Large intestine (tissue), 12 donors: ENCODE results near the gene MOV10. TPM values are rescaled to one million over a fixed set of nuclear protein-coding genes. Genes with fewer than 3 reads are reported as not detected.

ENCODE experiments used
- DNase-seq, 2 donors: peaks; one replicate each; pipeline versions ENCODE4 v3.0.0 to v3.0.0-alpha.2; 2013
- H3K27ac ChIP-seq: one replicate; pipeline ENCODE4 v1.5.1; 2013; ENCODE audit warnings: low read length
- H3K27me3 ChIP-seq: 2 replicates; pipeline ENCODE4 v1.6.1; 2013; ENCODE audit warnings: low read length; ENCODE audit not compliant: control insufficient read depth, insufficient read depth
- H3K36me3 ChIP-seq: 2 replicates; pipeline ENCODE4 v1.6.1; 2013; ENCODE audit warnings: low read length; ENCODE audit not compliant: control insufficient read depth, insufficient read depth
- H3K4me1 ChIP-seq: one replicate; pipeline ENCODE4 v1.6.1; 2013; ENCODE audit warnings: low read length; ENCODE audit not compliant: control insufficient read depth, insufficient read depth
- H3K4me3 ChIP-seq: one replicate; pipeline ENCODE4 v1.5.1; 2013; ENCODE audit warnings: low read length
- H3K9me3 ChIP-seq: one replicate; pipeline ENCODE4 v1.6.1; 2013; ENCODE audit warnings: mild to moderate bottlenecking, low read depth, low read length, moderate library complexity; ENCODE audit not compliant: control insufficient read depth
- WGBS: methylation state at CpG from one replicate; pipeline ENCODE4 v1.1.5; 2013; ENCODE audit warnings: low lambda C conversion rate; ENCODE audit not compliant: insufficient coverage; 5-methylcytosine and 5-hydroxymethylcytosine counted together
- long read RNA-seq, 11 donors: transcript quantifications; one replicate each; lab custom pipeline, GENCODE V29; 2026
- polyA plus RNA-seq: library from polyadenylated mRNA; unstranded; fragments of 120-200 nt; gene quantifications from one replicate; pipeline ENCODE4 v1.2.1, GENCODE V29; 2013

MOV10 gene, protein sequence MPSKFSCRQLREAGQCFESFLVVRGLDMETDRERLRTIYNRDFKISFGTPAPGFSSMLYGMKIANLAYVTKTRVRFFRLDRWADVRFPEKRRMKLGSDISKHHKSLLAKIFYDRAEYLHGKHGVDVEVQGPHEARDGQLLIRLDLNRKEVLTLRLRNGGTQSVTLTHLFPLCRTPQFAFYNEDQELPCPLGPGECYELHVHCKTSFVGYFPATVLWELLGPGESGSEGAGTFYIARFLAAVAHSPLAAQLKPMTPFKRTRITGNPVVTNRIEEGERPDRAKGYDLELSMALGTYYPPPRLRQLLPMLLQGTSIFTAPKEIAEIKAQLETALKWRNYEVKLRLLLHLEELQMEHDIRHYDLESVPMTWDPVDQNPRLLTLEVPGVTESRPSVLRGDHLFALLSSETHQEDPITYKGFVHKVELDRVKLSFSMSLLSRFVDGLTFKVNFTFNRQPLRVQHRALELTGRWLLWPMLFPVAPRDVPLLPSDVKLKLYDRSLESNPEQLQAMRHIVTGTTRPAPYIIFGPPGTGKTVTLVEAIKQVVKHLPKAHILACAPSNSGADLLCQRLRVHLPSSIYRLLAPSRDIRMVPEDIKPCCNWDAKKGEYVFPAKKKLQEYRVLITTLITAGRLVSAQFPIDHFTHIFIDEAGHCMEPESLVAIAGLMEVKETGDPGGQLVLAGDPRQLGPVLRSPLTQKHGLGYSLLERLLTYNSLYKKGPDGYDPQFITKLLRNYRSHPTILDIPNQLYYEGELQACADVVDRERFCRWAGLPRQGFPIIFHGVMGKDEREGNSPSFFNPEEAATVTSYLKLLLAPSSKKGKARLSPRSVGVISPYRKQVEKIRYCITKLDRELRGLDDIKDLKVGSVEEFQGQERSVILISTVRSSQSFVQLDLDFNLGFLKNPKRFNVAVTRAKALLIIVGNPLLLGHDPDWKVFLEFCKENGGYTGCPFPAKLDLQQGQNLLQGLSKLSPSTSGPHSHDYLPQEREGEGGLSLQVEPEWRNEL
- polyA plus RNA-seq, result 141 TPM
- long read RNA-seq, donor 1, partial matches to known transcripts, result 0 of 4 reads
- long read RNA-seq, donor 1, other reads (novel, unspliced or antisense), result 0 of 4 reads
- long read RNA-seq, donor 2, transcript MOV10-201 (20 exons, 3,383 nt), result minor isoform, 5 of 552 reads
- long read RNA-seq, donor 2, transcript MOV10-216 (4 exons, 705 nt), result major isoform, 7 of 552 reads
- long read RNA-seq, donor 2, partial matches to known transcripts, result 195 of 552 reads
- long read RNA-seq, donor 2, other reads (novel, unspliced or antisense), result 339 of 552 reads
- long read RNA-seq, donor 3, result 0 reads
- long read RNA-seq, donor 4, partial matches to known transcripts, result 0 of 1 reads
- long read RNA-seq, donor 4, other reads (novel, unspliced or antisense), result 0 of 1 reads
- long read RNA-seq, donor 5, partial matches to known transcripts, result 151 of 194 reads
- long read RNA-seq, donor 5, other reads (novel, unspliced or antisense), result 35 of 194 reads
- long read RNA-seq, donor 6, partial matches to known transcripts, result 329 of 421 reads
- long read RNA-seq, donor 6, other reads (novel, unspliced or antisense), result 88 of 421 reads
- long read RNA-seq, donor 7, partial matches to known transcripts, result 21 of 184 reads
- long read RNA-seq, donor 7, other reads (novel, unspliced or antisense), result 157 of 184 reads
- long read RNA-seq, donor 8, partial matches to known transcripts, result 191 of 472 reads
- long read RNA-seq, donor 8, other reads (novel, unspliced or antisense), result 272 of 472 reads
- long read RNA-seq, donor 9, transcript MOV10-203 (21 exons, 3,552 nt), result major isoform, 5 of 325 reads
- long read RNA-seq, donor 9, partial matches to known transcripts, result 175 of 325 reads
- long read RNA-seq, donor 9, other reads (novel, unspliced or antisense), result 137 of 325 reads
- long read RNA-seq, donor 10, transcript MOV10-203 (21 exons, 3,552 nt), result major isoform, 5 of 582 reads
- long read RNA-seq, donor 10, partial matches to known transcripts, result 306 of 582 reads
- long read RNA-seq, donor 10, other reads (novel, unspliced or antisense), result 263 of 582 reads
- long read RNA-seq, donor 11, partial matches to known transcripts, result 156 of 311 reads
- long read RNA-seq, donor 11, other reads (novel, unspliced or antisense), result 152 of 311 reads

DNA sequence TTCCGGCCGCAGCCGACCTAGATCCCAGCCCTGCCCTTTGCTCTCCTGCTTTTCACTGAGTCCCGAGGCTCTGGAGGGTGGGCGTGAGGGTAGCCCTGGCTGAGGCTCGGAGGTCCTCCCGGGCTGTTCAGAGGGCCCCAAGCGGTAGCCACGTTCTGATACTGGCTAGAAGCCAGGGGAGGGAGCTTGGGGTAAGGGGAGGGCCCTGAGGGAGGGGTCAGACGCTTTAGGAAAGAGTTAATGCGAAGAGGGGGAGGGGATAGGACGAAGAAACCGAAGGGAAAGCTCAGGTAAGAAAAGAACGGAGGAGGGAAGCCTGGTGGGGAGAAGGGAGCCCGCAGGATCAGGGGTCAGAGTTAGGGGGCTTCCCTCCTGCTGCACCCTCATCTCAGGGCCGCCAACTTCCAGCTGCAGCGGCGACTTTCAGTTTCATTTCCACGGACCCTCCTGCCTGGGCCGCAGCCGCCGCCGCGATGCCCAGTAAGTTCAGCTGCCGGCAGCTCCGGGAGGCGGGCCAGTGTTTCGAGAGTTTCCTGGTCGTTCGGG, at the start of gene MOV10:
TSS of gene MOV10 (plus strand) at position 220 of the 546 bp plus-strand sequence. CDS start at position 474, 254 bp downstream.
- WGBS, result 5% methylated on average over 3 of the region's 30 CpGs

DNA sequence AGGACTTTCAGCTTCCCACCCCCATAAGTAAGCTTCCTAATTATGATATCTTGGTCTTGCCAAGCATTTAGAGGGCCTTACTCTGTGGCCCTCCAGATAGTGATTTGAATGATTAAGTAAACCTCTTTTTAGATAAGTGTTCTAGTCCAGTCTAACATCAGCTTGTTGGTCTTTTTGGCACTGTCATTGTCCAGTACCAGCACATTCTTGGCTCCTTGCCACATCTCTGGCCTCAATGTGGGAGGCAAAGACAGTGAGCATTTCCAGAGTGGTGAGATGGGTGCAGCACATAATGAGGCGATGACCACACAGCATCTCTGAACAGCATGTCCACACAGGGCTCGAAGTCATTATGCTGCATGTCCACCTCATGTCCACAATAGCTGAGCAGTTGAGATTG, 48.8 kb upstream of the MOV10 start:
- H3K27me3 ChIP-seq, result no peaks in the 10 kb centered on the region
- no peak overlapping the region for H3K27ac ChIP-seq
- no peak for DNase-seq
- peaks cover 8% of the 10 kb centered on the region for H3K4me1 ChIP-seq
- H3K4me3 ChIP-seq, result no peak overlapping the region
- no peaks in the 10 kb centered on the region for H3K9me3 ChIP-seq
- WGBS, result no CpG with 5 or more reads among the region's 2 CpGs
- H3K36me3 ChIP-seq, result peaks cover 13% of the 10 kb centered on the region

More for the DNA sequence above, at the start of gene MOV10:
- peak; percentile 61 to 88 for DNase-seq
- Histone ChIP-seq H3K4me1 (peaks cover 11% of the 10 kb centered on the region), H3K27me3 (no peaks in the 10 kb centered on the region), H3K27ac (peak within 1 kb of the TSS; percentile 92), H3K9me3 (no peaks in the 10 kb centered on the region), H3K4me3 (peak within 1 kb of the TSS; percentile 79), H3K36me3 (peaks cover 20% of the 10 kb centered on the region)

DNA sequence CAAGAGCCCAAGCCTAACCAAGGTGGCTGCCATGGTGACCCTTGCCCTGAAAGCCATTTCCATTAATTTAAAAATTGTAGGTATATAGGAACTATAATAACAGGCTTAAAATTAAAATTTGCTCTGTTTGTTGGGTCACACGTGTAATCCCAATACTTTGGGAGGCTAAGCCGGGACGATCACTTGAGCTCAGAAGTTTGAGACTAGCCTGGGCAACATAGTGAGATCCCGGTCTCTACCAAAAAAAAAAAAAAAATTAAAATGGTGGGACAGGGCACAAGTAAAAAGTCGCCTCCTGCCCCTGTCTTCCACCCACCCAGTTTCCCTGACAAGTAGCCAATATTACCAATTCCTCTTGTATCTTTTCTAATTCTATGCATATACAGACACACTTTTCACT, 48.3 kb upstream of the MOV10 start:
- peaks cover 18% of the 10 kb centered on the region for H3K36me3 ChIP-seq
- H3K4me1 ChIP-seq, result peaks cover 5% of the 10 kb centered on the region
- 100% methylated on average over 2 of the region's 5 CpGs for WGBS
- no peaks in the 10 kb centered on the region for H3K27me3 ChIP-seq
- H3K9me3 ChIP-seq, result no peaks in the 10 kb centered on the region
- DNase-seq, result no peak
- H3K4me3 ChIP-seq, result no peak overlapping the region
- no peak overlapping the region for H3K27ac ChIP-seq

DNA sequence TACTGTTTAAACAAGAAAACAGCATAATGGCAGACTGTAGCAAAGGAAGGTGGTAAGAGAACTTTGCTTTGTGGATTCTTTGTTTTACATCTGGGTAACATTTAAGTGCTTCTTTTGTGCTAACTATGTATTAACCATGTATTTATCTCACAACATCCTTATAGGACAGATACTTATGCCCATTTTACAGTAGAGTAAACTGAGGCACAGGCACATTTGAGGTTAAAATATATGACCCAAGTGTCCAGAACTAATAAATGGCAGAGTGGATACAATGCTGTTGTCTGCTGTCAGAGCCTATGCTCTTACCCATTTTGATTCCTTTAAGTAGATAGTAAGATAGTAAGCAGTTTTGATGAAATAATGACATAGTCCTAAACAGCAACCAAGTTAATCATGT, 47.6 kb upstream of the MOV10 start:
- H3K27me3 ChIP-seq, result no peaks in the 10 kb centered on the region
- peaks cover 18% of the 10 kb centered on the region for H3K36me3 ChIP-seq
- no peak overlapping the region for H3K27ac ChIP-seq
- no peaks in the 10 kb centered on the region for H3K4me1 ChIP-seq
- H3K4me3 ChIP-seq, result no peak overlapping the region
- no peaks in the 10 kb centered on the region for H3K9me3 ChIP-seq
- no peak for DNase-seq

DNA sequence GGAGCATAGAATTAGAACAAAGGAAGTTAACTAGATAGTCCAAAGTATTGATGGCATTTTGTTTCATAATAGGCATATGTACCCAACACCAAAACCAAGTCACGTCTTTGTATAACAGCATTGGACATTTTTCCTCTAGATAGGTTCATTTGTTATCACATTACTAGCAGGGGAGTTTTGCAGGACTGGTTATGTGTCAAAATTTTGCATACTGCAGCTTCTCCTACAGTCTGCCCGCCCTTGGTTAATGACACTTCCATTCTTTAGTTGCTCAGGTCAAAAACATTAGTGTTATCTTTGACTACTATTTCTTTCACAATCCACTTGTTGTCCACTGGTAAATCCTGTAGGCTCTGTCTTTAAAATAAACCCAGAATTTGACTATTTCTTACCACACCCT, 45.9 kb upstream of the MOV10 start:
- Histone ChIP-seq H3K4me1 (no peaks in the 10 kb centered on the region), H3K9me3 (no peaks in the 10 kb centered on the region), H3K27ac (no peak overlapping the region), H3K27me3 (no peaks in the 10 kb centered on the region), H3K4me3 (no peak overlapping the region), H3K36me3 (peaks cover 18% of the 10 kb centered on the region)
- WGBS, result no CpG with 5 or more reads among the region's 2 CpGs
- no peak for DNase-seq

DNA sequence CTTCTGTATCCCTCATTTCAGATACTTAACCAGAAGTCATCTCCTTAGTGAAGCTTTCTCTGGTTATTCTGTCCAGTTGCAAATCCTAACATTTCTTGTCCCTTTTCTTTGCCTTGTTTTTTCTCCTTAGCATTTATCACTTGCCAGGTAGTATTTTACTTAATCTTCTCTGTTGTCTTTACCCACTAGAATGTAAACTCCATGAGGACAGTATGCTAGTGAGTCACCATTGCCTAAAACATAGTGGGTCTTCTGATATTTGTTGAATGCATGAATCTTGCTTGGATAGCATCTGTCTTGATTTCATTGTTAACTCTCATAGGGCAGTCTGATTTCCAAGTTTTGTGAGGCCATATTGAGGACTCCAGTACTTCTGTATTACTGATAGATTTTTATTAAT, 45.2 kb upstream of the MOV10 start:
- Histone ChIP-seq H3K27me3 (no peaks in the 10 kb centered on the region), H3K9me3 (no peaks in the 10 kb centered on the region), H3K4me1 (no peaks in the 10 kb centered on the region), H3K36me3 (peaks cover 18% of the 10 kb centered on the region), H3K27ac (no peak overlapping the region), H3K4me3 (no peak overlapping the region)
- DNase-seq, result no peak

DNA sequence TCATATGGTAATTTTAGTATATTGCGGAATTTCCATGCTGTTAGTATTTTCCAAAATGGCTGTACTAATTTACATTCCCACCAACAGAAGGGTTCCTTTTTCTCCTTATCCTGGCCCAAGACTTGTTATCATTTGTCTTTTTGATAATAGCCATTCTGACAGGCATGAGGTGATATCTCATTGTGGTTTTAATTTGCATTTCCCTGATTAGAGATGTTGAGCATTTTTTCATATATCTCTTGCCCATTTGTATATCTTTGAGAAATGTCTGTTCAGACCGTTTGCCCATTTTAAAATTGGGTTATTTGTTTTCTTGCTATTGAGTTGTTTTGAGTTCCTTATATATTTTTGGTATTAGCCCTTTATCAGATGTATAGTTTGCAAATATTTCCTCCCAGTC, 40.8 kb upstream of the MOV10 start:
- Histone ChIP-seq H3K27me3 (no peaks in the 10 kb centered on the region), H3K27ac (no peak overlapping the region), H3K4me3 (no peak overlapping the region), H3K36me3 (peaks cover 5% of the 10 kb centered on the region), H3K9me3 (no peaks in the 10 kb centered on the region), H3K4me1 (no peaks in the 10 kb centered on the region)
- WGBS, result 90% methylated on average over 1 of the region's 2 CpGs
- DNase-seq, result no peak

DNA sequence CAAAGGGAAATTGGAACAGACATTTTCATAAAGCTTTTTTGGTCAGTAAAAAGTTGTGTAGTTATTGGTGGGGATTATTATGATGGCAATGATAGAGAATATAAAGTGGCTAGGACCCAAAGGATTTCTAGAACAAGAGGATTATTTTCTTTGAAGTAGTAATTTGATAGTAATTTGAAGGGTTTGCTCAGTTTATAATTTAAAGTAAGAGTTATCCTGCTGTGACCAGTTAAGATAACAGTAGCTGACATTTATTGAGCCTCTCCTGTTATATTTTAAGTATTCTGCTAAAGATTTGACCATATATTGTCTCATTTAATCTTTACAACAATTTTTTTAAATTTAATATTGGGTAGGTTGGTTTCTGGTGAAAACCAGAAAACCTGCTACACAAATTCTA, 40.1 kb upstream of the MOV10 start:
- Histone ChIP-seq H3K9me3 (no peaks in the 10 kb centered on the region), H3K36me3 (peaks cover 5% of the 10 kb centered on the region), H3K27ac (no peak overlapping the region), H3K4me1 (no peaks in the 10 kb centered on the region), H3K27me3 (no peaks in the 10 kb centered on the region), H3K4me3 (no peak overlapping the region)
- DNase-seq, result no peak

DNA sequence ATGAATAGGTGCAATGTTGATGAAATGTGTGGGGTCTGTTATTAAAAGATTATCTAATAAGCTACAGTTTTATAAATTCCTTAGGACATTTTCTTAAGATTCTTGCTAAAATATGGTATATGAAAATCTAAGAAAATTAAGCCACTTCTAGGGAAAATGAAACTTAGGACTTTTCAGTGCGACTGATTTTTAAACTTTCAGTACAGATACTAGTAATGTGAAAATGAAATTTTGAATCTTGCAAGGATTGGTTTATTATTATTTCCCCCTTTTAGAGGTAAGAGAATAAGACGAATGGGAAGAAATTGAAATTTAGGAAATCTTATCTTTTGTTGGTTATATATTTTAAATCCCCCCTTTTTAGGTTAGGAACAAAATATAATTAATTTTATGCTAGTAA, 38.4 kb upstream of the MOV10 start:
- Histone ChIP-seq H3K9me3 (no peaks in the 10 kb centered on the region), H3K4me1 (no peaks in the 10 kb centered on the region), H3K36me3 (peaks cover 1% of the 10 kb centered on the region), H3K27ac (no peak overlapping the region), H3K4me3 (no peak overlapping the region), H3K27me3 (no peaks in the 10 kb centered on the region)
- WGBS, result 89% methylated on average over 1 of the region's 2 CpGs
- DNase-seq, result no peak
